ENCODE data around the gene APOL2.
A peak's percentile ranks its signal among the peaks of the same experiment; 100 is the strongest.

The APOL2 gene

DNA sequence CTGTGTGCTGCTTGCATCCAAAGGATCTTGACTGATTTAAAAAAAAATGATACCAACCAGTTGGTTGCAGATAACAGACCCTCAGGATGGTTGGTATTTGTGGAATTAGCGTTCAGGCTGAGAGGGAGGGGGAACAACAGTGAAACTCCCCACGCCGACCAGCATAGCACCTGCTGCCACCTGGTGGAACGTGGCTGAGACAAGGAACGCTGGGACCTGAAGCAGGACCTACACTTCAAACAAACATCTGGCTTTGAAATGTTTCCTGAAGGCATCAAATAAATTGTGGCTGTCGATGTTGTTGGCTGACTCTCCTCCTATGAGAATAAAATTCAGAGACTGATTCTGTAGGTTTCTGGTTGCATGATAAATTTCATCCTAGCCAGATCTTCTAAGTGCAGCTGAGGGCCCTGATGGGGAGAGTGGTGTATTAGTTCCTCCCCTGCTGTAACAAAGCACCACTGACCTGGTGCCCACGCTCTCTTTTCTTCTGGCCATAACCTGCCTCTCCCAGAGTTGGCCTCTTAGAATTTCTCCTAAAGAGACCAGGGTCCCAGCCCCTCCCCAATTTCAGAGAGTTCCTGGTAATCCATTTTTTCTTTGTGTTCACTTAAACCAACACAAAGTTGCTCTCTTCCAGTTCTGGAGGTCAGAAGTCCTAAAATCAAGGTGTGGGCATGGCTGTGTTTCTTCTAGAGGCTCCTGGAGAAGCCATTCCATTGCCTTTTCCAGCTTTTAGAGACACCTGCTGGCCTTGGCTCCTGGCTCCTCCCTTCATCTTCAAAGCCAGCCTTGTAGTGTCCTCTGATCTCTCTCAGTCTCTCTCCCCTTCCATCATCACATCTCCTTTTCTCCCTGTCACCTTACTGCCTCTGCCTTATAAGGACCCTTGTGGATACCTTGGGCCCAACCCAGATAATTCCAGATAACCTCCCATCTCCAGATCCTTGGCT, 17.3 kb downstream of the APOL2 start:
- no peak for DNase-seq
- Histone ChIP-seq H3K27ac (no peak overlapping the region), H3K27me3 (replicated peaks) (peaks cover 4% of the 10 kb centered on the region), H3K4me3 (ENCODE audit: low read depth, low read length) (no peak overlapping the region), H3K36me3 (replicated peaks) (no peaks in the 10 kb centered on the region)
- in situ Hi-C loops (cut with HindIII; ENCODE audit: low pct_ligation_motif_present, low sequenced_read_pairs) = no loop called here
- TF ChIP-seq, protein P1, sequence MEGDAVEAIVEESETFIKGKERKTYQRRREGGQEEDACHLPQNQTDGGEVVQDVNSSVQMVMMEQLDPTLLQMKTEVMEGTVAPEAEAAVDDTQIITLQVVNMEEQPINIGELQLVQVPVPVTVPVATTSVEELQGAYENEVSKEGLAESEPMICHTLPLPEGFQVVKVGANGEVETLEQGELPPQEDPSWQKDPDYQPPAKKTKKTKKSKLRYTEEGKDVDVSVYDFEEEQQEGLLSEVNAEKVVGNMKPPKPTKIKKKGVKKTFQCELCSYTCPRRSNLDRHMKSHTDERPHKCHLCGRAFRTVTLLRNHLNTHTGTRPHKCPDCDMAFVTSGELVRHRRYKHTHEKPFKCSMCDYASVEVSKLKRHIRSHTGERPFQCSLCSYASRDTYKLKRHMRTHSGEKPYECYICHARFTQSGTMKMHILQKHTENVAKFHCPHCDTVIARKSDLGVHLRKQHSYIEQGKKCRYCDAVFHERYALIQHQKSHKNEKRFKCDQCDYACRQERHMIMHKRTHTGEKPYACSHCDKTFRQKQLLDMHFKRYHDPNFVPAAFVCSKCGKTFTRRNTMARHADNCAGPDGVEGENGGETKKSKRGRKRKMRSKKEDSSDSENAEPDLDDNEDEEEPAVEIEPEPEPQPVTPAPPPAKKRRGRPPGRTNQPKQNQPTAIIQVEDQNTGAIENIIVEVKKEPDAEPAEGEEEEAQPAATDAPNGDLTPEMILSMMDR (IDR thresholded peaks at IDR 0.05; ENCODE audit: low read depth, low read length, missing control alignments) = peak; percentile 82

DNA sequence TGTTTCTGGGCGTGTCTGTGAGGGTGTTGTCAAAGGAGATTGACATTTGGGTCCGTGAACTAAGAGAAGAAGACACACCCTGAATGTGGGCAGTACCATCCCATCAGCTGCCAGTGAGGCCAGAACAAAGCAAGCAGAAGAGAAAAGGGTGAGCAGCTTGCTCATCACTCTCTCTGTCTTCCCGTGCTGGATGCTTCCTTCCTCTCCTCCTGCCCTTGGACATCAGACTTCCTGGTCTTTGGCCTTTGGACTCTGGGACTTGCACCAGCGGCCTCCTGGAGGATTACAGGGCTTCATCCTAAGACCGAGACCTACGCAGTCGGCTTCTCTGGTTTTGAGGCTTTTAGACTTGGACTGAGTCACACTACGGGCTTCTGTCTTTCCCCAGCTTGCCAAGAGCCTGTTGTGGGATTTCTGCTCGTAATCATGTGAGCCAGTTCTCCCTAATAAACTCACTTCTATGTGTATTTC, 18.8 kb downstream of the APOL2 start:
- TF ChIP-seq, protein P1 (IDR thresholded peaks at IDR 0.05; ENCODE audit: low read depth, low read length, missing control alignments) = no peak
- H3K27me3 ChIP-seq (replicated peaks) = peaks cover 7% of the 10 kb centered on the region
- no peak overlapping the region for H3K27ac ChIP-seq
- H3K4me3 ChIP-seq (ENCODE audit: low read depth, low read length) = no peak overlapping the region
- H3K36me3 ChIP-seq (replicated peaks) = no peaks in the 10 kb centered on the region
- DNase-seq = peak; percentile 51
- in situ Hi-C loops (cut with HindIII; ENCODE audit: low pct_ligation_motif_present, low sequenced_read_pairs) = no loop called here

DNA sequence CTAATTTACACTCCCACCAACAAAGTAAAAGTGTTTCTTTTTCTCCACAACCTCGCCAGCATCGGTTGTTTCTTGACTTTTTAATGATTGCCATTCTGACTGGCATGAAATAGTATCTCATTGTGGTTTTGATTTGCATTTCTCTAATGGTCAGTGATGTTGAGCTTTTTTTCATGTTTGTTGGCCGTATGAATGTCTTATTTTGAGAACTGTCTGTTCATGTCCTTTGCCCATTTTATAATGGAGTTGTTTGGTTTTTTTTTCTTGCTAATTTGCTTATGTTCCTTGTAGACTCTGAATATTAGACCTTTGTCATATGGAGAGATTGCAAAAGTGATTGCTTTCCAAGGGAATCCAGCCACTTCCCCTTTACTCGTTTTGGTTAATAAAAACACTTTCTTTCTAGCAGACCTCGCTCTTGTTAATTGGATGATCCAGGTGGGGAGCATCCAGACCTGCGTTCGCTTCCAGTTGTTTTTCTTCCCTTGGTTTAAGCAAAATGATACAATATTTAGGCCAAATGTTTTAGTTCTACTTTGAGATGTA, 20.6 kb downstream of the APOL2 start:
- TF ChIP-seq, protein P1 (IDR thresholded peaks at IDR 0.05; ENCODE audit: low read depth, low read length, missing control alignments) = no peak
- DNase-seq = no peak
- Histone ChIP-seq H3K27ac (no peak overlapping the region), H3K27me3 (replicated peaks) (peaks cover 9% of the 10 kb centered on the region), H3K4me3 (ENCODE audit: low read depth, low read length) (no peak overlapping the region), H3K36me3 (replicated peaks) (no peaks in the 10 kb centered on the region)
- in situ Hi-C loops (cut with HindIII; ENCODE audit: low pct_ligation_motif_present, low sequenced_read_pairs) = no loop called here

DNA sequence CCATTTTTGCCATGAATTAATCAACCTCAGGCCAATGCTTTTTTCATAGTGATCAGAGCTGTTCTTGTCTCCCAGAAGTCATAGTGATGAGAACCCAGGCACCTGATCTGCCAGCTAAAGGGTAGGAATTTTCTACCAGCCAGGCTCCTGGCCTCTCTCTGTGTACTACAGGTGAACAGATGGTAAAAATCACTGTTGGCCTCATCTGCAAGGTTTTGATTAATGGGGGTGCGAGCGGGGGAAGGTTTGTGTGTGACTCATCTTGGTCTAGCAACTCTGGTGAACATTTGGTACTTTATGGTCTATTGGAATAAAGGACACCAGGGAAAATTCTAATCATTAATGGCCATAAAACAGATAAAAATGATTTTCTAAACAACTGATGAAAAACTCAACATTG, 23.3 kb downstream of the APOL2 start:
- TF ChIP-seq, protein P1 (IDR thresholded peaks at IDR 0.05; ENCODE audit: low read depth, low read length, missing control alignments) = no peak
- no peak for DNase-seq
- H3K36me3 ChIP-seq (replicated peaks) = no peaks in the 10 kb centered on the region
- H3K27ac ChIP-seq = no peak overlapping the region
- no peak overlapping the region for H3K4me3 ChIP-seq (ENCODE audit: low read depth, low read length)
- in situ Hi-C loops (cut with HindIII; ENCODE audit: low pct_ligation_motif_present, low sequenced_read_pairs) = no loop called here
- H3K27me3 ChIP-seq (replicated peaks) = peaks cover 9% of the 10 kb centered on the region

DNA sequence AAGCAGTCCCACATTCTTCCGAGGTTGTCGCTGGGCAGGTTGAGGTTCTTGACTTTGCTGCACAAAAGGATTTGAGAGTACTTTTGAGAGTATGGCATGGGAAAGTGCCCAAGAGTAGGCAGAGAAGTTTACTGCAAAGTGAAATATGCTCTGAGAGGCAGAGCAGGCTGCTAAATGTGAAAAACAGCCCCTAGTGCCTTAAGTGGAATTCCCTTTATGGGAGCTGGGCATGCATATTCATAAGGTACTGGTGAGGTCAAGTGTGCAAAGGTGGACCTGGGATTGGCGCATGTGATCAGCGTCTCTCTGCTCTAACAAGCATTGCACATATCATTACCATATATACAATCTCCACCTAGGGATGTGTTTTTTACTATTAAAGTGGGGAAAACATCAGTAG, 25.7 kb downstream of the APOL2 start:
- Histone ChIP-seq H3K36me3 (replicated peaks) (no peaks in the 10 kb centered on the region), H3K4me3 (ENCODE audit: low read depth, low read length) (no peak overlapping the region), H3K27me3 (replicated peaks) (peaks cover 9% of the 10 kb centered on the region), H3K27ac (no peak overlapping the region)
- in situ Hi-C loops (cut with HindIII; ENCODE audit: low pct_ligation_motif_present, low sequenced_read_pairs) = no loop called here
- no peak for DNase-seq
- TF ChIP-seq, protein P1 (IDR thresholded peaks at IDR 0.05; ENCODE audit: low read depth, low read length, missing control alignments) = no peak
